ENCODE results near the gene CCL17. TPM values are rescaled to one million over a fixed set of nuclear protein-coding genes. Genes with fewer than 3 reads are reported as not detected.

Gene CCL17
- total and polyA plus RNA-seq, 4 donors, result 0.94 TPM; not detected in 3

DNA sequence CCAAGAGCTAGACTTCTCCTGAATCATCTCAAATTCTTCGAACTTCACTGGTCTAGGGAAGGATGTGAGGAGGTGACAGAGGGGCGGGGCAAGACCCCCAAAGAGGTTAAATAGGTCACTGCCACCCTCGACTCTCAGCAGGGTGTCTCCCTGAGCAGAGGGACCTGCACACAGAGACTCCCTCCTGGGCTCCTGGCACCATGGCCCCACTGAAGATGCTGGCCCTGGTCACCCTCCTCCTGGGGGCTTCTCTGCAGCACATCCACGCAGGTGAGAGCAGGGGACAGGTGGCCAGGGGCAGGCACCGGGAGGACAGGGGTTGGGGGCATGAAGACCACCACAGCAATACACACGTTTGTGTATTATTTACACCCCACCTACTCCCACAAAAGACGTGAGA lies 9.2 kb downstream of the CCL17 start:
- intact Hi-C loops (cut with DNase I), result loop anchor here (5.0 to 10.0 kb wide), 2 partner anchors 36 to 329 kb away; no protein-coding TSS in a partner anchor
- Histone ChIP-seq H3K27me3 (ENCODE audit: control insufficient read depth in 1 of 2, insufficient read depth in 2 of 2, low read length in 1 of 2) (no peaks in the 10 kb centered on the region), H3K9me3 (ENCODE audit: control insufficient read depth, low read length) (no peaks in the 10 kb centered on the region), H3K4me3 (ENCODE audit: low read length in 2 of 2) (no peak overlapping the region), H3K27ac (ENCODE audit: low read depth in 1 of 2, low read length in 2 of 2) (no peak overlapping the region), H3K36me3 (ENCODE audit: control insufficient read depth in 1 of 2, insufficient read depth in 2 of 2, low read length in 1 of 2) (no peaks in the 10 kb centered on the region), H3K4me1 (ENCODE audit: control insufficient read depth in 1 of 2, insufficient read depth in 2 of 2, low read length in 2 of 2) (no peaks in the 10 kb centered on the region)
- WGBS, 2 donors, result 71 to 81% methylated on average over 7 of the region's 7 CpGs
- ATAC-seq (ENCODE audit: low FRiP score) (no peak), DNase-seq (no peak)

GRCh38 chr16:57416084-57416483 lies 11.5 kb downstream of the CCL17 start:
- 82 to 84% methylated on average over 16 of the region's 16 CpGs for WGBS, 2 donors
- intact Hi-C loops (cut with DNase I), result loop anchor here in 1 of 2 donors (5.0 to 10.0 kb wide), 2 partner anchors 44 to 331 kb away; partner anchors contain the start of gene CX3CL1
- no peak for ATAC-seq (ENCODE audit: low FRiP score)
- no peak for DNase-seq
- Histone ChIP-seq H3K4me1 (ENCODE audit: control insufficient read depth in 1 of 2, insufficient read depth in 2 of 2, low read length in 2 of 2) (no peaks in the 10 kb centered on the region), H3K9me3 (ENCODE audit: control insufficient read depth, low read length) (no peaks in the 10 kb centered on the region), H3K27me3 (ENCODE audit: control insufficient read depth in 1 of 2, insufficient read depth in 2 of 2, low read length in 1 of 2) (no peaks in the 10 kb centered on the region), H3K36me3 (ENCODE audit: control insufficient read depth in 1 of 2, insufficient read depth in 2 of 2, low read length in 1 of 2) (no peaks in the 10 kb centered on the region), H3K27ac (ENCODE audit: low read depth in 1 of 2, low read length in 2 of 2) (no peak overlapping the region), H3K4me3 (ENCODE audit: low read length in 2 of 2) (no peak overlapping the region)

- DNase-seq (no peak), ATAC-seq (ENCODE audit: low FRiP score) (no peak)
- intact Hi-C loops (cut with DNase I), result loop anchor here (1.0 to 10.0 kb wide), 3 partner anchors 47 to 335 kb away; partner anchors contain the start of gene CX3CL1 (in 1 of the 2)
- no peaks in the 10 kb centered on the region for H3K9me3 ChIP-seq (ENCODE audit: control insufficient read depth, low read length)
- no peaks in the 10 kb centered on the region for H3K36me3 ChIP-seq (ENCODE audit: control insufficient read depth in 1 of 2, insufficient read depth in 2 of 2, low read length in 1 of 2)
- H3K4me3 ChIP-seq (ENCODE audit: low read length in 2 of 2), result no peak overlapping the region
- WGBS, 2 donors, result 22 to 30% methylated on average over 6 of the region's 6 CpGs
- H3K27me3 ChIP-seq (ENCODE audit: control insufficient read depth in 1 of 2, insufficient read depth in 2 of 2, low read length in 1 of 2), result no peaks in the 10 kb centered on the region
- no peaks in the 10 kb centered on the region for H3K4me1 ChIP-seq (ENCODE audit: control insufficient read depth in 1 of 2, insufficient read depth in 2 of 2, low read length in 2 of 2)
- H3K27ac ChIP-seq (ENCODE audit: low read depth in 1 of 2, low read length in 2 of 2), result no peak overlapping the region
These were observed 14.9 kb downstream of the CCL17 start for GRCh38 chr16:57419506-57419905.

DNA sequence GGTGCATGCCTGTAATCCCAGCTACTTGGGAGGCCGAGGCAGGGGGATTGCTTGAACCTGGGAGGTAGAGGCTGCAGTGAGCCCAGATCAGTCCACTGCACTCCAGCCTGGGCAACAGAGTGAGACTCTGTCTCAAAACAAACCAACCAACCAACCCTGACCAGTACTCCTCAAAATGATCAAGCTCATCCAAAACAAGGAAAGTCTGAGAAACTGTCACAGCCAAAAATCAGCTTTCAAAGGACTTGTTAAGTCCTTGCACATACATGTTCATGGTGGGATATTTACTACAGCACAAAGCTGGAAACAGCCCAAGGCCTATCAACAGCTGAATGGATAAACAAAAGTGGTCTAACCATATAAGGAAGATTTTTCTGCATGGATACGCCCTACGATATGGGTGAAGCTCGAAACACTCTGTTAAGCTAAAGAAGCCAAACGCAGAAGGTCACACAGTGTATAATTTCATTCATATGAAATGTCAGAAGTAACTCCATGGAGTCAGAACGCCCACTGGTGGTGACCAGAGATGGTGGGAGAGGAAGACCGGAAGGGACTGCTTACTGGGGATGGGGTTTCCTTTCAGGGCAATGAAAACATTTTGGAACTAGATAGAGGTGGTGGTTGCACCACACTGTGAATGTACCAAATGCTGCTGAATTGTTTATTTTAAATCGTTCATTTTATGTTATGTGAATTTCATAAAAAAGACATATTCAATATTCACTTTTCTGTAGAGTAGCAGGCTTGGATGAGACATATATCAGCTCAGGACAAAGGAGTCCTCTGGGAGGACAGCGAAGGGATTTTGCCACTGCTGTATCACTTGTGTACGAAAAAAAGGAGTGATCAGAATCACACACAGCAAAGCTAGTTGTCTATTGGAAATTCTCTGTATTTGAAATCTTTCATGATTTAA lies 17.7 kb downstream of the CCL17 start:
- H3K27ac ChIP-seq (ENCODE audit: low read depth in 1 of 2, low read length in 2 of 2), result no peak overlapping the region
- DNase-seq (peak; percentile 64 to 86), ATAC-seq (ENCODE audit: low FRiP score) (peak; percentile 60)
- intact Hi-C loops (cut with DNase I), result loop anchor here in 1 of 2 donors (10.0 kb wide), 1 partner anchor 337 kb away; no protein-coding TSS in a partner anchor
- no peaks in the 10 kb centered on the region for H3K4me1 ChIP-seq (ENCODE audit: control insufficient read depth in 1 of 2, insufficient read depth in 2 of 2, low read length in 2 of 2)
- no peaks in the 10 kb centered on the region for H3K27me3 ChIP-seq (ENCODE audit: control insufficient read depth in 1 of 2, insufficient read depth in 2 of 2, low read length in 1 of 2)
- no peak overlapping the region for H3K4me3 ChIP-seq (ENCODE audit: low read length in 2 of 2)
- no peaks in the 10 kb centered on the region for H3K36me3 ChIP-seq (ENCODE audit: control insufficient read depth in 1 of 2, insufficient read depth in 2 of 2, low read length in 1 of 2)
- WGBS, 2 donors, result 22 to 23% methylated on average over 10 of the region's 10 CpGs
- no peaks in the 10 kb centered on the region for H3K9me3 ChIP-seq (ENCODE audit: control insufficient read depth, low read length)

DNA sequence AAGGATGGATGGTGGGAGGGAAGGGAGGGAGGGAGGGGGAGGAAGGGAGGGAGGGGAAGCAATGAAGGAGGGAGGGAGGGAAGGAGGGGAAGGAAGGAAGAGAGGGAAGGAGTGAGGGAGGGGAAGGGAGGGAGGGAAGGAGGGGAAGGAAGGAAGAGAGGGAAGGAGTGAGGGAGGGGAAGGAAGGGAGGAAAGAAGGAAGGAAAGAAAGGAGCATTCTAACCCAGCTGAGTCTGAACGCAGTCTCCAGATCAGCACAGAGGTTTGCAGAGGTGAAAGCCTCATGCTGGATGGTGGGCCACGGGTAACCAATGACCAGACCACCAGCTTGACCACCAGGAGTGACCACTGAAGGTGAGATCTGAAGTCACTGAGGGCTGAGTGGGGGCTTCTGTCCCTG lies 18.6 kb downstream of the CCL17 start:
- intact Hi-C loops (cut with DNase I), result loop anchor here in 1 of 2 donors (10.0 kb wide), 1 partner anchor 338 kb away; no protein-coding TSS in a partner anchor
- no peak for ATAC-seq (ENCODE audit: low FRiP score)
- Histone ChIP-seq H3K4me1 (ENCODE audit: control insufficient read depth in 1 of 2, insufficient read depth in 2 of 2, low read length in 2 of 2) (no peaks in the 10 kb centered on the region), H3K36me3 (ENCODE audit: control insufficient read depth in 1 of 2, insufficient read depth in 2 of 2, low read length in 1 of 2) (no peaks in the 10 kb centered on the region), H3K4me3 (ENCODE audit: low read length in 2 of 2) (no peak overlapping the region), H3K9me3 (ENCODE audit: control insufficient read depth, low read length) (no peaks in the 10 kb centered on the region), H3K27me3 (ENCODE audit: control insufficient read depth in 1 of 2, insufficient read depth in 2 of 2, low read length in 1 of 2) (no peaks in the 10 kb centered on the region), H3K27ac (ENCODE audit: low read depth in 1 of 2, low read length in 2 of 2) (no peak overlapping the region)
- DNase-seq, result no peak
- 78 to 93% methylated on average over 2 of the region's 2 CpGs for WGBS, 2 donors

DNA sequence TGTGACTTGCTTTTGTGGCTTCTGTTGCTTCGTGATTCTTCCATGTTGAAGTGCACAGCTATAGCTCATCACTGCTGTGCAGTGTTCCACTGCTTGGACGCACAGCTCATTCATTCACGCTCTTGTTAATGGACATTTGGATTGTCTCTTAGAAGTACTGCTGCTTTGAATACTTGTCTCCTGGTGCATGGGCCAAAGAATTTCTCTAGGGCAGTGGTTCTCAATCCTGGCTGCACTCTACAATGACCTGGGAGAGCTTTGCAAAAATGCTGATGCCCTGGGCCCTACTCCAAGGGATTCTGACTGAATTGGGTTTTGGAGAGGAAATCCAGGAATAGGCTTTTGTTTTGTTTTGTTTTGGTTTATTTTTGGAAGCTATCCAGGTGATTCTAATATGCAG lies 20.0 kb downstream of the CCL17 start:
- intact Hi-C loops (cut with DNase I), result loop anchor here in 1 of 2 donors (10.0 kb wide), 1 partner anchor 340 kb away; no protein-coding TSS in a partner anchor
- H3K27ac ChIP-seq (ENCODE audit: low read depth in 1 of 2, low read length in 2 of 2), result no peak overlapping the region
- H3K4me3 ChIP-seq (ENCODE audit: low read length in 2 of 2), result no peak overlapping the region
- no peak for DNase-seq
- no peaks in the 10 kb centered on the region for H3K9me3 ChIP-seq (ENCODE audit: control insufficient read depth, low read length)
- H3K27me3 ChIP-seq (ENCODE audit: control insufficient read depth in 1 of 2, insufficient read depth in 2 of 2, low read length in 1 of 2), result no peaks in the 10 kb centered on the region
- H3K36me3 ChIP-seq (ENCODE audit: control insufficient read depth in 1 of 2, insufficient read depth in 2 of 2, low read length in 1 of 2), result peaks cover 0 to 2% of the 10 kb centered on the region in 2 donors
- 65 to 66% methylated on average over 3 of the region's 3 CpGs for WGBS, 2 donors
- no peaks in the 10 kb centered on the region for H3K4me1 ChIP-seq (ENCODE audit: control insufficient read depth in 1 of 2, insufficient read depth in 2 of 2, low read length in 2 of 2)
- ATAC-seq (ENCODE audit: low FRiP score), result no peak

GRCh38 chr16:57426356-57426755 lies 21.8 kb downstream of the CCL17 start:
- no peak for ATAC-seq (ENCODE audit: low FRiP score)
- intact Hi-C loops (cut with DNase I), result loop anchor here in 1 of 2 donors (10.0 kb wide), 1 partner anchor 342 kb away; no protein-coding TSS in a partner anchor
- DNase-seq, result no peak
- Histone ChIP-seq H3K4me1 (ENCODE audit: control insufficient read depth in 1 of 2, insufficient read depth in 2 of 2, low read length in 2 of 2) (no peaks in the 10 kb centered on the region), H3K27ac (ENCODE audit: low read depth in 1 of 2, low read length in 2 of 2) (no peak overlapping the region), H3K36me3 (ENCODE audit: control insufficient read depth in 1 of 2, insufficient read depth in 2 of 2, low read length in 1 of 2) (peaks cover 2 to 8% of the 10 kb centered on the region in 2 donors), H3K27me3 (ENCODE audit: control insufficient read depth in 1 of 2, insufficient read depth in 2 of 2, low read length in 1 of 2) (no peaks in the 10 kb centered on the region), H3K4me3 (ENCODE audit: low read length in 2 of 2) (no peak overlapping the region), H3K9me3 (ENCODE audit: control insufficient read depth, low read length) (no peaks in the 10 kb centered on the region)
- 67 to 70% methylated on average over 7 of the region's 7 CpGs for WGBS, 2 donors

DNA sequence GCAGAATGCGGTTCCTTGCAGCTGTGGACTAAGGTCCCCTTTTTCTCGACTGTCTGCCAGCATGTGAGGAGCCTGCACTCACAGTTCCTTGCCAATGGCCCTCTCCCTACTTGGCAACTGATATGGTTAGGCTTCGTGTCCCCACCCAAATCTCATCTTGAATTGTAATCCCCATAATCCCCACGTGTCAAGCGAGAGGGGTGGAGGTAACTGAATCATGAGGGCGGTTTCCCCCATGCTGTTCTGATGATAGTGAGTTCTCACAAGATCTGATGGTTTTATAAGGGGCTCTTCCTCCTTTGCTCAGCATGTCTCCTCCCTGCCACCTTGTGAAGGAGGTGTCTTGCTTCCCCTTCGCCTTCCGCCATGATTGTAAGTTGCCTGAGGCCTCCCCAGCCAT lies 22.7 kb downstream of the CCL17 start:
- WGBS, 2 donors, result 79 to 81% methylated on average over 8 of the region's 8 CpGs
- Histone ChIP-seq H3K4me3 (ENCODE audit: low read length in 2 of 2) (no peak overlapping the region), H3K4me1 (ENCODE audit: control insufficient read depth in 1 of 2, insufficient read depth in 2 of 2, low read length in 2 of 2) (no peaks in the 10 kb centered on the region), H3K9me3 (ENCODE audit: control insufficient read depth, low read length) (no peaks in the 10 kb centered on the region), H3K36me3 (ENCODE audit: control insufficient read depth in 1 of 2, insufficient read depth in 2 of 2, low read length in 1 of 2) (peaks cover 2 to 11% of the 10 kb centered on the region in 2 donors), H3K27ac (ENCODE audit: low read depth in 1 of 2, low read length in 2 of 2) (no peak overlapping the region), H3K27me3 (ENCODE audit: control insufficient read depth in 1 of 2, insufficient read depth in 2 of 2, low read length in 1 of 2) (no peaks in the 10 kb centered on the region)
- intact Hi-C loops (cut with DNase I), result loop anchor here in 1 of 2 donors (10.0 kb wide), 1 partner anchor 343 kb away; no protein-coding TSS in a partner anchor
- DNase-seq, result no peak
- no peak for ATAC-seq (ENCODE audit: low FRiP score)
